ENCODE measurements around the gene SMPD3. TPM values are rescaled to one million over a fixed set of nuclear protein-coding genes. Genes with fewer than 3 reads are reported as not detected.

Gene SMPD3
- total RNA-seq, 4 donors from 2014 or later, result under 0.01 to 2.6 (median 0.75) TPM

- Histone ChIP-seq H3K27ac (no peak overlapping the region), H3K9me3 (no peaks in the 10 kb centered on the region), H3K4me3 (no peak overlapping the region), H3K36me3 (no peaks in the 10 kb centered on the region), H3K27me3 (no peaks in the 10 kb centered on the region), H3K4me1 (no peaks in the 10 kb centered on the region)
- TF ChIP-seq CTCF (IDR thresholded peaks at IDR 0.05) (no peak), POLR2A (IDR thresholded peaks at IDR 0.05) (no peak)
- DNase-seq, result no peak
- intact Hi-C loops (cut with DNase I; ENCODE audit: low total_unique reads), result no loop called here
These were observed 109.1 kb downstream of the SMPD3 start for GRCh38 chr16:68339214-68339613.

GRCh38 chr16:68338326-68339119 lies 109.8 kb downstream of the SMPD3 start:
- Histone ChIP-seq H3K4me3 (no peak overlapping the region), H3K27me3 (no peaks in the 10 kb centered on the region), H3K4me1 (no peaks in the 10 kb centered on the region), H3K27ac (no peak overlapping the region), H3K36me3 (no peaks in the 10 kb centered on the region), H3K9me3 (no peaks in the 10 kb centered on the region)
- TF ChIP-seq CTCF (IDR thresholded peaks at IDR 0.05) (no peak), POLR2A (IDR thresholded peaks at IDR 0.05) (no peak)
- intact Hi-C loops (cut with DNase I; ENCODE audit: low total_unique reads), result no loop called here
- DNase-seq, result no peak

- no peaks in the 10 kb centered on the region for H3K36me3 ChIP-seq
- H3K4me1 ChIP-seq, result no peaks in the 10 kb centered on the region
These were observed 113.1 kb downstream of the SMPD3 start for GRCh38 chr16:68335175-68335574.

GRCh38 chr16:68332411-68333121 lies 115.7 kb downstream of the SMPD3 start:
- Histone ChIP-seq H3K27ac (peak overlapping the region in 1 of 2 donors; percentile 9), H3K4me1 (no peaks in the 10 kb centered on the region), H3K4me3 (no peak overlapping the region), H3K27me3 (no peaks in the 10 kb centered on the region), H3K9me3 (no peaks in the 10 kb centered on the region), H3K36me3 (no peaks in the 10 kb centered on the region)
- intact Hi-C loops (cut with DNase I; ENCODE audit: low total_unique reads), result no loop called here
- no peak for TF ChIP-seq CTCF (IDR thresholded peaks at IDR 0.05)
- TF ChIP-seq POLR2A (IDR thresholded peaks at IDR 0.05), result no peak
- peak in 1 of 2 donors; percentile 36 for DNase-seq

More at GRCh38 chr16:68335175-68335574, 113.1 kb downstream of the SMPD3 start:
- Histone ChIP-seq H3K27ac (no peak overlapping the region), H3K9me3 (no peaks in the 10 kb centered on the region), H3K27me3 (no peaks in the 10 kb centered on the region), H3K4me3 (no peak overlapping the region)
- DNase-seq, result no peak
- intact Hi-C loops (cut with DNase I; ENCODE audit: low total_unique reads), result no loop called here
- no peak for TF ChIP-seq CTCF (IDR thresholded peaks at IDR 0.05)
- no peak for TF ChIP-seq POLR2A (IDR thresholded peaks at IDR 0.05)

- no peak for DNase-seq
These were observed 116.4 kb downstream of the SMPD3 start for GRCh38 chr16:68331879-68332410.

More at GRCh38 chr16:68331879-68332410, 116.4 kb downstream of the SMPD3 start:
- Histone ChIP-seq H3K9me3 (no peaks in the 10 kb centered on the region), H3K36me3 (no peaks in the 10 kb centered on the region), H3K27me3 (no peaks in the 10 kb centered on the region), H3K27ac (peak overlapping the region in 1 of 2 donors; percentile 9), H3K4me1 (no peaks in the 10 kb centered on the region), H3K4me3 (no peak overlapping the region)
- TF ChIP-seq CTCF (IDR thresholded peaks at IDR 0.05), result no peak
- intact Hi-C loops (cut with DNase I; ENCODE audit: low total_unique reads), result no loop called here

Measured in uterus (tissue), 4 donors.